Measurements from ENCODE around the gene GPT2.

GPT2 gene

GRCh38 chr16:46972429-46973206 lies 88.5 kb downstream of the GPT2 start:
- peak; percentile 25 to 46 for DNase-seq

- DNase-seq: peak; percentile 62 to 84
Observed at GRCh38 chr16:46973207-46973995, 89.2 kb downstream of the GPT2 start, which contains the start of gene DNAJA2. TSS of gene DNAJA2 (minus strand) at chr16:46973674. CDS start at chr16:46973572, 102 bp downstream.

GRCh38 chr16:46973996-46974324 lies 89.8 kb downstream of the GPT2 start:
- no peak for DNase-seq

GRCh38 chr16:46974352-46974751 lies 90.2 kb downstream of the GPT2 start:
- peak in 1 of 2 experiments; percentile 22 for DNase-seq

- DNase-seq: no peak
Observed at GRCh38 chr16:46975165-46975564, 91.0 kb downstream of the GPT2 start.

- DNase-seq: no peak
Observed at GRCh38 chr16:46975908-46976470, 91.8 kb downstream of the GPT2 start.

GRCh38 chr16:46976550-46976949 lies 92.4 kb downstream of the GPT2 start:
- no peak for DNase-seq
